H9 (cell line): ENCODE measurements around the gene ADTRP. TPM values are rescaled to one million over a fixed set of nuclear protein-coding genes. Genes with fewer than 3 reads are reported as not detected.

Source experiments
- DNase-seq: peaks from one replicate; pipeline ENCODE4 v3.0.0-alpha.2; 2017
- H2AFZ ChIP-seq: one replicate; pipeline ENCODE4 v1.6.1; 2013; ENCODE audit warnings: mild to moderate bottlenecking, low read length, control low read depth, moderate library complexity
- H2AK5ac ChIP-seq: 2 replicates; pipeline ENCODE4 v1.6.1; 2013; ENCODE audit warnings: low read length, control low read depth, mixed read lengths; ENCODE audit not compliant: insufficient read length
- H2BK120ac ChIP-seq: one replicate; pipeline ENCODE4 v1.6.1; 2013; ENCODE audit warnings: low read depth, mild to moderate bottlenecking, low read length, control low read depth, inconsistent platforms; ENCODE audit not compliant: poor library complexity, severe bottlenecking
- H2BK12ac ChIP-seq: 2 replicates; pipeline ENCODE4 v1.6.1; 2013; ENCODE audit warnings: low read length, control low read depth, mixed read lengths, low read depth; ENCODE audit not compliant: insufficient read length
- H2BK15ac ChIP-seq: 2 replicates; pipeline ENCODE4 v1.6.1; 2013; ENCODE audit warnings: low read depth, low read length, control low read depth
- H2BK20ac ChIP-seq: one replicate; pipeline ENCODE4 v1.6.1; 2013; ENCODE audit warnings: low read depth, mild to moderate bottlenecking, low read length, control low read depth, inconsistent platforms; ENCODE audit not compliant: poor library complexity, severe bottlenecking
- H2BK5ac ChIP-seq: 2 replicates; pipeline ENCODE4 v1.6.1; 2013; ENCODE audit warnings: low read length, control low read depth, mixed read lengths; ENCODE audit not compliant: insufficient read length
- H3K14ac ChIP-seq: 2 replicates; pipeline ENCODE4 v1.6.1; 2013; ENCODE audit warnings: low read length, control low read depth; ENCODE audit not compliant: insufficient read depth
- H3K18ac ChIP-seq: 2 replicates; pipeline ENCODE4 v1.6.1; 2013; ENCODE audit warnings: low read depth, mild to moderate bottlenecking, mixed read lengths, low read length, control low read depth; ENCODE audit not compliant: insufficient read length
- H3K23ac ChIP-seq: 2 replicates; pipeline ENCODE4 v1.6.1; 2013; ENCODE audit warnings: low read length, control low read depth, mixed read lengths, low read depth; ENCODE audit not compliant: insufficient read length
- H3K23me2 ChIP-seq: 2 replicates; pipeline ENCODE4 v1.6.1; 2013; ENCODE audit warnings: low read depth, mild to moderate bottlenecking, mixed read lengths, low read length, control low read depth; ENCODE audit not compliant: insufficient read length, poor library complexity, severe bottlenecking
- H3K27ac ChIP-seq: 2 replicates; pipeline ENCODE4 v1.5.1; 2013; ENCODE audit warnings: low read length, control low read depth, mixed read lengths, low read depth; ENCODE audit not compliant: insufficient read length
- H3K27me3 ChIP-seq: 2 replicates; pipeline ENCODE4 v1.6.1; 2013; ENCODE audit warnings: low read length, control low read depth, inconsistent platforms; ENCODE audit not compliant: insufficient read depth
- H3K4ac ChIP-seq: 2 replicates; pipeline ENCODE4 v1.6.1; 2013; ENCODE audit warnings: low read depth, mild to moderate bottlenecking, control low read depth, inconsistent platforms, low read length, moderate library complexity
- H3K4me1 ChIP-seq: 2 replicates; pipeline ENCODE4 v1.6.1; 2013; ENCODE audit warnings: low read length, control low read depth, inconsistent platforms; ENCODE audit not compliant: insufficient read depth
- H3K4me2 ChIP-seq: 2 replicates; pipeline ENCODE4 v1.6.1; 2013; ENCODE audit warnings: low read length, control low read depth, mixed read lengths; ENCODE audit not compliant: insufficient read length, insufficient read depth
- H3K56ac ChIP-seq: 2 replicates; pipeline ENCODE4 v1.6.1; 2013; ENCODE audit warnings: low read depth, mild to moderate bottlenecking, mixed read lengths, low read length, control low read depth; ENCODE audit not compliant: insufficient read length
- H3K79me1 ChIP-seq: 2 replicates; pipeline ENCODE4 v1.6.1; 2013; ENCODE audit warnings: low read depth, mild to moderate bottlenecking, moderate library complexity, low read length, control low read depth, inconsistent platforms; ENCODE audit not compliant: insufficient read depth, poor library complexity, severe bottlenecking
- H3K79me2 ChIP-seq: 2 replicates; pipeline ENCODE4 v1.6.1; 2013; ENCODE audit warnings: low read length, control low read depth, inconsistent platforms; ENCODE audit not compliant: insufficient read depth
- H3K9ac ChIP-seq: 2 replicates; pipeline ENCODE4 v1.6.1; 2013; ENCODE audit warnings: low read length, control low read depth, mixed read lengths; ENCODE audit not compliant: insufficient read length; ENCODE audit errors: extremely low read depth
- H3K9me3 ChIP-seq: one replicate; pipeline ENCODE4 v1.6.1; 2013; ENCODE audit warnings: low read depth, low read length, inconsistent platforms; ENCODE audit not compliant: control insufficient read depth
- H3T11ph ChIP-seq: one replicate; pipeline ENCODE4 v1.6.1; 2013; ENCODE audit warnings: mild to moderate bottlenecking, low read length, control low read depth, inconsistent platforms
- H4K20me1 ChIP-seq: one replicate; pipeline ENCODE4 v1.6.1; 2013; ENCODE audit not compliant: control insufficient read depth, insufficient read length, insufficient read depth
- H4K5ac ChIP-seq: 2 replicates; pipeline ENCODE4 v1.6.1; 2013; ENCODE audit warnings: low read depth, mild to moderate bottlenecking, mixed read lengths, low read length, control low read depth; ENCODE audit not compliant: insufficient read length
- H4K8ac ChIP-seq: replicated peaks from 2 replicates; pipeline ENCODE4 v1.6.1; 2013; ENCODE audit warnings: low read length, control low read depth, mixed read lengths, low read depth; ENCODE audit not compliant: insufficient read length
- H4K91ac ChIP-seq: 2 replicates; pipeline ENCODE4 v1.6.1; 2013; ENCODE audit warnings: low read depth, mild to moderate bottlenecking, moderate library complexity, mixed read lengths, low read length, control low read depth; ENCODE audit not compliant: insufficient read length
- H3K27ac Mint-ChIP-seq, 3 experiments: 2 replicates in 2 of 3; 3 replicates in 1 of 3; pipeline ENCODE4 v1.8.0; 2020 to 2021; ENCODE audit warnings: mixed read lengths in 3 of 3, mild to moderate bottlenecking in 1 of 3, moderate library complexity in 1 of 3
- H3K27me3 Mint-ChIP-seq: 2 replicates; pipeline ENCODE4 v1.8.0; 2021; ENCODE audit warnings: low read depth, mild to moderate bottlenecking, moderate library complexity, mixed read lengths
- H3K36me3 Mint-ChIP-seq, 3 experiments: 2 replicates in 2 of 3; 3 replicates in 1 of 3; pipeline ENCODE4 v1.8.0; 2020 to 2021; ENCODE audit warnings: low read depth in 3 of 3, mixed read lengths in 3 of 3; ENCODE audit not compliant: insufficient read depth in 1 of 3
- H3K4me1 Mint-ChIP-seq, 2 experiments: 2 replicates each; pipeline ENCODE4 v1.8.0; 2020; ENCODE audit warnings: mixed read lengths in 2 of 2
- H3K4me3 Mint-ChIP-seq, 2 experiments: 2 replicates in 1 of 2; 3 replicates in 1 of 2; pipeline ENCODE4 v1.8.0; 2020 to 2021; ENCODE audit warnings: mild to moderate bottlenecking in 2 of 2, mixed read lengths in 2 of 2, moderate library complexity in 1 of 2
- H3K9me3 Mint-ChIP-seq, 2 experiments: 2 replicates in 1 of 2; 3 replicates in 1 of 2; pipeline ENCODE4 v1.8.0; 2020; ENCODE audit warnings: mild to moderate bottlenecking in 2 of 2, mixed read lengths in 2 of 2, moderate library complexity in 1 of 2
- CTCF ChIP-seq: fragments of 200-600 bp; sonication (generic); conservative IDR thresholded peaks from 3 replicates; pipeline ENCODE4 v1.8.0; 2021; ENCODE audit warnings: antibody characterized with exemption, mild to moderate bottlenecking
- WGBS: extraction: QIAGEN DNeasy Blood & Tissue Kit; methylation state at CpG from one replicate; pipeline ENCODE4 v1.1.7; 2013; ENCODE audit warnings: missing lambda C conversion rate, low lambda C conversion rate, mixed read lengths; ENCODE audit not compliant: insufficient read length; ENCODE audit errors: extremely low coverage; 5-methylcytosine and 5-hydroxymethylcytosine counted together
- total RNA-seq: library from RNA; stranded (reverse); gene quantifications from 2 replicates; pipeline ENCODE4 v1.2.1, GENCODE V29; 2021

Gene ADTRP
- total RNA-seq, 1 experiment from 2014 or later: not detected

GRCh38 chr6:11692451-11693376 lies 85.9 kb downstream of the ADTRP start:
- H3K27me3 ChIP-seq: no peaks in the 10 kb centered on the region
- no peaks in the 10 kb centered on the region for H3K23me2 ChIP-seq
- H2BK120ac ChIP-seq: no peak overlapping the region
- H2BK20ac ChIP-seq: no peak overlapping the region
- H2BK5ac ChIP-seq: no peak overlapping the region
- H3K36me3 Mint-ChIP-seq: peaks cover 0 to 23% (median 5%) of the 10 kb centered on the region in 3 experiments; a peak in 4 of 7 replicates
- H3K4me3 Mint-ChIP-seq: no peak overlapping the region
- H3K79me2 ChIP-seq: no peaks in the 10 kb centered on the region
- H3K18ac ChIP-seq: no peak overlapping the region
- no peak overlapping the region for H4K8ac ChIP-seq
- H3K9me3 Mint-ChIP-seq: peaks cover 7 to 14% of the 10 kb centered on the region in 2 experiments; a peak in 3 of 5 replicates
- peaks cover 12 to 13% of the 10 kb centered on the region in 2 experiments for H3K4me1 Mint-ChIP-seq
- no peaks in the 10 kb centered on the region; the same call in 1 of the 2 replicates for H3K27me3 Mint-ChIP-seq
- H3K23ac ChIP-seq: no peak overlapping the region
- no peaks in the 10 kb centered on the region for H4K20me1 ChIP-seq
- DNase-seq: no peak
- TF ChIP-seq CTCF: no peak
- H3K9me3 ChIP-seq: no peaks in the 10 kb centered on the region
- H2BK15ac ChIP-seq: no peak overlapping the region
- no peaks in the 10 kb centered on the region for H3K4me1 ChIP-seq
- no peak overlapping the region for H3K14ac ChIP-seq
- H3K79me1 ChIP-seq: no peaks in the 10 kb centered on the region
- WGBS: no CpG with 5 or more reads among the region's 4 CpGs
- H3K56ac ChIP-seq: no peak overlapping the region
- no peak overlapping the region for H3K9ac ChIP-seq
- no peak overlapping the region for H3K27ac Mint-ChIP-seq
- H2AK5ac ChIP-seq: no peak overlapping the region
- no peak overlapping the region for H3K4ac ChIP-seq
- no peak overlapping the region for H4K5ac ChIP-seq
- H4K91ac ChIP-seq: no peak overlapping the region
- no peak overlapping the region for H3K27ac ChIP-seq
- H3T11ph ChIP-seq: no peak overlapping the region
- no peak overlapping the region for H2AFZ ChIP-seq
- no peak overlapping the region for H3K4me2 ChIP-seq
- H2BK12ac ChIP-seq: no peak overlapping the region
